Muscle of arm (tissue), 14 donors: ENCODE data around the gene COL27A1. TPM values are rescaled to one million over a fixed set of nuclear protein-coding genes. Genes with fewer than 3 reads are reported as not detected.

Experiments used
- DNase-seq: peaks from one replicate; pipeline ENCODE4 v3.0.0-alpha.2; 2013
- long read RNA-seq, 11 donors: transcript quantifications; one replicate each; lab custom pipeline, GENCODE V29; 2026
- polyA plus RNA-seq, 12 donors: library from polyadenylated mRNA; unstranded; fragments of 120-200 nt; gene quantifications; one replicate each; pipeline ENCODE4 v1.2.1, GENCODE V29; 2013; ENCODE audit not compliant: insufficient read length in 12 of 12

Gene COL27A1
- polyA plus RNA-seq = 100 to 1,000 TPM in 1 of 12 donors, 10 to 100 TPM in 11; 26.0 to 124 (median 34.1) TPM
- long read RNA-seq, donor 1, transcript COL27A1-203 (3 exons, 1,946 nt) = minor isoform, 5 of 90 reads
- long read RNA-seq, donor 1, transcript COL27A1-206 (3 exons, 666 nt) = major isoform, 10 of 90 reads
- long read RNA-seq, donor 1, partial matches to known transcripts = 75 of 90 reads
- long read RNA-seq, donor 1, other reads (novel, unspliced or antisense) = 0 of 90 reads
- long read RNA-seq, donor 2, partial matches to known transcripts = 8 of 11 reads
- long read RNA-seq, donor 2, other reads (novel, unspliced or antisense) = 0 of 11 reads
- long read RNA-seq, donor 3, partial matches to known transcripts = 0 of 2 reads
- long read RNA-seq, donor 3, other reads (novel, unspliced or antisense) = 0 of 2 reads
- long read RNA-seq, donor 4 = 0 reads
- long read RNA-seq, donor 5 = 0 reads
- long read RNA-seq, donor 6, partial matches to known transcripts = 6 of 10 reads
- long read RNA-seq, donor 6, other reads (novel, unspliced or antisense) = 0 of 10 reads
- long read RNA-seq, donor 7, partial matches to known transcripts = 0 of 1 reads
- long read RNA-seq, donor 7, other reads (novel, unspliced or antisense) = 0 of 1 reads
- long read RNA-seq, donor 8, partial matches to known transcripts = 26 of 28 reads
- long read RNA-seq, donor 8, other reads (novel, unspliced or antisense) = 0 of 28 reads
- long read RNA-seq, donor 9, partial matches to known transcripts = 7 of 7 reads
- long read RNA-seq, donor 9, other reads (novel, unspliced or antisense) = 0 of 7 reads
- long read RNA-seq, donor 10, partial matches to known transcripts = 16 of 17 reads
- long read RNA-seq, donor 10, other reads (novel, unspliced or antisense) = 0 of 17 reads
- long read RNA-seq, donor 11, partial matches to known transcripts = 33 of 35 reads
- long read RNA-seq, donor 11, other reads (novel, unspliced or antisense) = 0 of 35 reads

GRCh38 chr9:114155263-114155994 is at the start of gene COL27A1:
TSS of gene COL27A1 (plus strand) at chr9:114155537. CDS start at chr9:114155951, 414 bp downstream.
- DNase-seq = peak; percentile 90

DNA sequence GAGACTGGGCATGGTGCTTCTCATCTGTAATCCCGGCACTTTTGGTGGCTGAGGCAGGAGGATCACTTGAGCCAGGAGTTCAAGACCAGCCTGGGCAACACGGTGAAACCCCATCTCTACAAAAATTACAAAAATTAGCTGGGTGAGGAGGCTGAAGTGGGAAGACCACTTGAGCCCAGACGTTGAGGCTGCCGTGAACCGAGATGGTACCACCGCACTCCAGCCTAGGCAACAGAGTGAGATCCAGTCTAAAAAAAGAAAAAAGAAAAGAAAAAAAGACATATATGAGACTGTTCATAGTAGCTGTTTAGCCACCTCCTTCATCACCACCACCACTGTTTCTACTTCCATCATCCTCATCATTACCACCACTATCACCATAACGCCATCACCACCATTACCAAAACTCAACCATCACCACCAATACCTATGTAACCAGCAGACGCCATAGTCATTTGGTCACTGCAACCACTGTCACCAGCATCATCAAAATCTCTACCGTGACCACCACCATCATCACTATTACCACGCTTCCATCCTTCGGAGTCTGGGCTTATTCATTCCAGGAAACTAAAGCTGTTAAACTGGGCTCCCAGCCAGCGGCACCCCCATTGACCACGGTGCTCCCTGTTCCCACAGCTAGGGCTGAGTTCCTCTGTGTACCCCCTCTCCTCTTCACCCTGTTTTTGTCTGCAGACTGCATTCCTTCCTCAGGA is 47.9 kb upstream of the COL27A1 start:
- DNase-seq = no peak

- DNase-seq = peak; percentile 82
Measured at GRCh38 chr9:114108016-114108833, 47.1 kb upstream of the COL27A1 start.

DNA sequence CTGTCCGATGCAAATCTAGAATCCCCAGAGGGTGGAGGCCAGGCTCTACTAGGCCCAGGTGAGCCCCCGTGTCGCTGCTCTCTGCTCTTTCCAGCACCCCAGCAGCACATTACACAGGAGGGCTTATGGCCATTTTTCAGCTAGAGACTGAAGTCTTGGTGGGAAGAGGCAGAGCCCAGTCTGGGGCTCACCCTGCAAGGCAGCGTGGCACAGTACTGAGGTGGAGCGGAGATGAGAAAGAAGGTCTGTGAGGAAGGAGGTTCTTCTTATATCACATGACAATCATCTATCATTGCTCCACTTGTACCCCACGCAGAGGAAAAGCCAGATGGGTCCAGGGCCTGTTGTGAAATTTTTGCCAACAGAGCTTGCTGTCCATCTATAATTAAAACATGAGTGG is 46.2 kb upstream of the COL27A1 start:
- no peak for DNase-seq

DNA sequence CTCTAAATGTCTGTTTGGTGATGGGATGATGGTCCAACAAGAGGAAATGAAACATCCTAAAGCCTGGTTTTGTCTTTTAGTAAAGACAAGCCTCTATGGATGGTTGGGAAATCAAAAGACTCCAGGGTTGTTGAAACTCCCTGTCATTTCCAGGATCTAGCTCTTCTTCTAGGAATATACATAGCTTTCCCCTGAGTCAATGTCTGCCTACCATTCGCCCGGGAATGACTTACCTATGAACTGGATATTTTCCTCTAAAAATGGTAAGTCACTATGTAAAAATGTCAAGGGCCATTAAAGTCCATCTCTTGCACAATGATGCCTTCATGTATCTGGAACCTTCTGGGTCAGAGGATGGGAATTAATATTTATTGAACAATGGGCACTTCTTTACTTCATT is 45.2 kb upstream of the COL27A1 start:
- DNase-seq = no peak

DNA sequence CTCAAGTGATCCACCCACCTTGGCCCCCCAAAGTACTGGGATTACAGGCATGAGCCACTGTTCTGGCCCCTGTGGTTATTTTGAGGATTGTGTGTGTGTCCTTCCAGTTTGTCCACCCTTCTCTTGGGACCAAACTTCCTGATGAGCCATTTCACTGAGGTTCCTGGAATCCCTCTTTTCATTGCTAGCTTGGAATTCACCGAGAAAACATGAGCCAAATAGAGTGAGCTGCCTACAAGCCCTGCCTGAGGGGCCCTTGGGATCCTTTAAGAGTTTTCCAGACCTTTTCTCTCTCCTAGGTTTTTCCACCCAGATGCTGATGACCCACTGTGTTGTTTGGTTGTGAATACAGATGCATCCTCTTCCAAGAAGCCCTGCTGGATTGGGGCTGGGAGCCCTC is 43.0 kb upstream of the COL27A1 start:
- DNase-seq = no peak

DNA sequence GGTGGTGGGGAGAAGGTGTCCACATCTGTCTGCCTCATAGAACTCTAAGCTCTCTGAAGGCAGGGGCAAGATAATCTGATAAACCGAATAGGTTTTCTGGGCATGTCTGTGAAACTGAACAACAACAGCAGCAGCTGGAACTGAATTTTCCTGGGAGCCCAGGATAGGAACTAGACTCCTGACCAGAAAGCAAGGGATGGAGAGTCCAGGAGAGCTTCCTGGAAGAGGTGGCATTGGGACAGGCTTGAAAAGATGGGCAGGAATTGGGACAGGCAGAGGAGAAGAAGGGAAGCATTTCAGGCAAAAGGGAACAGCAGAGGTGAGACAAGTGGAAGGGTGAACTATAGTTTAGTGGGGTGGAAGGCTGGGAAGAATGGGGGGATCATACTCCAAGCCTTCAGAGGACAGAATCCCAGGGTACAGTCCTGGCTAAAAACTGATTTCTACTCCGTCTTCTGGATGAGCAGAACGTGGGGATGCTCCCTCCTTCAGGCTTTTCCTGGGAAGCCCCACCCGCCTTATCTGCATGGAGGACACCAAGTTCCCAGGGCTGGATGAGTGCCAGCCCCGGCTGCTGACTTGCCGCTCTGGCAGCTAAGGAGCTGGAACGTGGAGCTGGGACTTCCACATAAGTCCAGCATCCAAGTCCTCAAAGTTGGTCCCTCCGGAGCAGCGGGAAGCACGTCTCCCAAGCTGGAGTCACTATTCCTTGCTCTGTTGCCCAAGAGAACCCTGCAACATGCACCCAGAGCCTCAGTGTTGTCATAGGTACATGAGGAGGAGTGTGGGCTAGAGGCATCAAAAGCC is 42.4 kb upstream of the COL27A1 start:
- DNase-seq = peak; percentile 48

DNA sequence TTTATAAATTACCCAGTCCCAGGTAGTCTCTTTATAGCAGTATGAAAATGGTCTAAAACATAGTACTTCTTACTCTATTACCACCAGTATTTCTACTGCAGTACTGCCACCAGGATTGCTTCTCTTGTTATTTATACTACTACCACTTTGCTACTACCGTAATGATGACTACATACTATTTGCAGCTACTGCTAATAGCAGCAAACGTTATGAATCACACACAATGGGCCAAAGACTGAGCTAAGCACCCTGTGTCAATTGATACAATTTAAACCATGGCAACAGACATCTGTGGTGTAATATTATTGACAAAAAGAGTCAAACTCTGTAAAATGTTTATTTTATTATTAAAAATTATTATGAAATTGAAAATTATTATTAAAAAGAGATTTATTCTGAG is 41.0 kb upstream of the COL27A1 start:
- DNase-seq = no peak

DNA sequence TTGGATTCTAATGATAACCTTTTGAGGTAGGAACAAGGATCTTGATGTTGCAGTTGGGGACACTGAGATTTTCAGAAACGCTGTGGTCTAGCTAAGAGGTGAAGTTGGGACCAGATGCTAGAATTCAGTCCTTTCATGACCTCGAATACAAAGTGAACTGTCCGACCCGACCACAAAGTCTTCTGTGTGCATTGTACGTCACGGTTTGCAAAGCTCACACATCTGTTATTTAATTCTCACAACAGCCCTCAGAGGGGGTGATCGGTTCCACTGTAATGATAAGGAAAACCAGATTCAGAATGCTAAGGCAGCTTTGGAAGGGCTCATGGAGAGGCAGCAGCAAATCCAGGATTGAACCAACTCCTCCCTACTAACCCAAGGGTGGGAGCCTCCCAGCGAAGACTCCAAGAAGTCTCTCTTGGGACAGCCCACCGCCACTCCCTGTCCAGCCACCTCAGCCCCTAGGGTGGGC is 39.6 kb upstream of the COL27A1 start:
- no peak for DNase-seq

- DNase-seq = no peak
Measured at GRCh38 chr9:114116126-114116747, 39.1 kb upstream of the COL27A1 start.

GRCh38 chr9:114117614-114117995 is 37.7 kb upstream of the COL27A1 start:
- no peak for DNase-seq

GRCh38 chr9:114117996-114118830 is 37.1 kb upstream of the COL27A1 start:
- DNase-seq = no peak

DNA sequence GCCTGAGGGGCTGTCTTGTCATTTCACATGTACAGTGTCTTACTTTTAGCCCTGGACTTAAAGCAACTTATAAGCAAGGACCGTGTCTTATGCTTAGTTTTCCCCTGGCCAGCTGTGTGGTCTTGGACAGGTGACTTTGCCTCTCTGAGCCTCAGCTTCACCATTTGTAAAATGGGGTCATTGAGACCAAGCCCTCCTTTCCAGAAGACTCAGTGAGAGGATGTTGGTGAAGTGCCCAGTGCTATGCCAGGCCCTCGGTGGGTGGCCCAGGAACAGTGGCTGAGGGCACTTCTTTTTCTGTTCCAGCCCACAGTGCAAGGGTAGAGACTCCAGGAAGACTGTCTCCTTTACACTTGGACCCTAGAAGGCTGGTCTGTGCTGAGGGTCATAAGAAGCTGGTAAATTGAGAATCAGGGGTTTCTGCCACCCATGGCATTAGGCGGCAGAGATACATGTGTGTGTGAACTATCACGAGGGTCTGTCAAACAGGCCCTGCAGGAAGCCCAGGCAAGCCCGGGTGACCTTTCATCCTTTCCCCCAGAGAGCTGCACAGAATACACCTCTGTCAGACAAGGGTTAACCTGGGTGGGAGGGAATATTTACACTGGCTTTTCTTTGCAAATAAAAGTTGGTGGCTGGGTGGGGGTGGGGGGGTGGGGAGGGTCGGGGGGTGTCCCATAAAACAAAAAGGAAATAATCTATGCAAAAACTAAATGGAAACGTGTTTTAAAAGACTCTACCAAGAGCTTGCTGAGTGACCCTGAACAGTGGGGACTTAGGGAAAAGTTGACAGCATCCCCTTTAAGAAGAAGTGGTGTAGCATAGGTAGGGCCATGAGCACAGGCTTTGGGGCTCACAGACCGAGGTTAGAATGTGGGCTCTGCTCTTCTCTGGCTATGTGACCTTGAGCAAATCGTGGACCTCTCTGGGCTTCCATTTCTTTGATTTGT is 35.8 kb upstream of the COL27A1 start:
- no peak for DNase-seq

DNA sequence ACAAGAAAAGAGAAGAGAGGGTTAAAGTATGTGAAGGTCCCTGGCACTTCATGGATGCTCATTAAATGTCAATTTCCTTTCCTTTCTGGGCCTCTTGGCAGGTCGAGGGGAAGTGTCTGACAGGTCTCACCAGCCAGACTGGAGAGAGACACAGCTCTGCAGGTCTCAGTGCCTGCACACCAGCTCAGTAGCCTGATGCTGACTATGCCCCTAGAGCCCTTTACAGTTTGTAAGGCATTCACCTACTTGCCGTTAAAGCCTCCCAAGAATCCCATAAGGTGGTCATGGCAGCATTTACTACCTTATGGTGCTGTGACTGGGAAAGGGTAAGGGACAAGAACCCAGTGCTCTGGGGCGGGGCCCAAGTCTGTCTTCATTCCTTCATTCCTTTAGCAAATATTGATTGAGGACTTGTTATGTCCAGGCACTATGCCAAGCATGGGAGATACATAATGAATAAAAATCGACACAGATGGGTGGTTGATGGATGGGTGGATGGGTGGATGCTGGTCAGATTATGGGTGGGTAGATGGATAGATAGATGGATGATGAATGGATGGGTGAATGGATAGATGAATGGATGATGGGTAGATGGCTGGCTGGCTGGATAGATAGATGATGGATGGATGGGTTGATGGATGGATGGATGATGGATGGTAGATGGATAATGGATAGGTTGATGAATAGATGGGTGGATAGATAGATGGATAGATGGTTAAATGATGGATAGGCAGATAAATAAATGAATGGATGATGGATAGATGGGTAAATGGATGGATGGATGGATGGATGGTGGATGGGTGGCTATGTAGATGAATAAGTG is 34.9 kb upstream of the COL27A1 start:
- DNase-seq = no peak

DNA sequence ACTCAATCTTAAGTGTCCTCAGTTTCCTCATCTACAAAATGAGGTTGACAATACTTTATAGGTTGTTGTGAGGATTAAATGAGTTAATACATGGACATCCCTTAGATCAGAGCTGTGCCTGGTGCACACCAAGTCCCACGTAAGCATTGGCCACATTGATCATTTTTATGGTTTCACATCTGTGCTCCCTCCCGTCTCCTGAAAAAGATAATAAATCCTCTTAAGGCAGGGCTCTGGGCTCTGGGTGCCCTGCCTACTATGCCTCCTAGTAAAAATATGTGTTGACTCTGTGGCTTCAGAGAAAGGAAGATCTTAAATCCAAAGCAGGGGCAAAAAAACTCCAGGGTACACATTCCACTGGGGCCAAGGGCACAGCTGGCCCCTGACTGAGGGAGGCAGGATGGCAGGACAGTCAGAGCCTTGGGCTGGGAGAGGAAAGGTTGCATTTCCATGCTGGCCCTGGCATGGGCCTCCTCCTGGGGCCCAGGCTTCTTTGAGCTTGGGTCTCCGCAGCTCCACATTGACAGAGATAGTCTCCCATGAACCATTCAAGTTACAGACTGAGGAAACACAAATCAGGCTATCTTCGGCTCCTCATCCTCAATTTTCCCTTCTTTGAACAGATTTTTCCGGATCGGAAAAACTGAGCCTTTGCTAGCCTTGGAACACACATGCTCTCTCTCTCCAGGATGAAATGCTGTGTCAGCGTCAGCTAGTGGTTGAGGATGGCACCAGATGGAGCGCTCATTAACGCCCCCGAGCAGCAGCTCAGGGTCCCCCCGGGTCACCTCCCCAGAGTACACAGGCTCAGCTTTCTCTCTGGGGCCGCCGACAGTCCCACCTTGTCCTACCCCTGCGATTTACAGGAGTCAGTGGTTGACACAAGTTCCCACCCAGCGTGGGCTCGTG is 33.9 kb upstream of the COL27A1 start:
- peak; percentile 56 for DNase-seq
